ENCODE data around the gene PLCB1.

- TF ChIP-seq POLR2A (IDR thresholded peaks at IDR 0.05; ENCODE audit: low read length) (no peak), GATA1 (IDR thresholded peaks at IDR 0.05; ENCODE audit: low read depth, low read length) (no peak)
Observed at GRCh38 chr20:8547968-8548588, 416.0 kb downstream of the PLCB1 start.
